Esophagus squamous epithelium (tissue), 5 donors: Measurements from ENCODE around the gene CELSR1. TPM values are rescaled to one million over a fixed set of nuclear protein-coding genes. Genes with fewer than 3 reads are reported as not detected.
A peak's percentile ranks its signal among the peaks of the same experiment; 100 is the strongest.

Experiments used
- DNase-seq: peaks from one replicate; lab custom pipeline; 2025; lab: John Stamatoyannopoulos, UW
- H3K27ac ChIP-seq, 4 donors: fragments of 200-600 bp; sonication (generic); one replicate each; pipeline ENCODE4 v1.5.1; 2016 to 2019; ENCODE audit warnings: mild to moderate bottlenecking in 1 of 4
- H3K27me3 ChIP-seq, 4 donors: fragments of 200-600 bp; sonication (generic); 1 replicate in 3 of 4; 2 replicates in 1 of 4; pipeline versions ENCODE4 v1.5.1 to v1.6.0; 2017 to 2021; ENCODE audit warnings: antibody characterized with exemption in 1 of 4
- H3K36me3 ChIP-seq, 3 donors: fragments of 200-600 bp; sonication (generic); one replicate each; pipeline ENCODE4 v1.5.1; 2016 to 2019
- H3K4me1 ChIP-seq, 3 donors: fragments of 200-600 bp; sonication (generic); one replicate each; pipeline ENCODE4 v1.5.1; 2017 to 2019
- H3K4me3 ChIP-seq, 4 donors: fragments of 200-600 bp; sonication (generic); 1 replicate in 3 of 4; 2 replicates in 1 of 4; pipeline ENCODE4 v1.5.1; 2016 to 2019; ENCODE audit warnings: mild to moderate bottlenecking in 2 of 4, moderate library complexity in 1 of 4
- H3K9me3 ChIP-seq, 3 donors: fragments of 200-600 bp; sonication (generic); one replicate each; pipeline ENCODE4 v1.5.1; 2016 to 2019
- POLR2A ChIP-seq, 4 donors: fragments of 450-650 bp; IDR thresholded peaks; one replicate each; pipeline ENCODE4 v1.6.1; 2017; ENCODE audit warnings: antibody characterized with exemption in 4 of 4, mild to moderate bottlenecking in 4 of 4, moderate library complexity in 3 of 4
- WGBS, 2 donors: methylation state at CpG; one replicate each; pipeline ENCODE4 v1.1.5; 2018; 5-methylcytosine and 5-hydroxymethylcytosine counted together
- intact Hi-C: fragments of 100-400 bp; cut with DNase I; formaldehyde crosslinking; loops from one replicate; pipeline ENCODE4 v1.15.0; 2022
- total RNA-seq, 4 donors: library from RNA; depleted of rRNA; stranded (reverse); fragments of >200 nt; gene quantifications; one replicate each; pipeline ENCODE4 v1.1.0, GENCODE V29; 2016
- TF ChIP-seq, protein P1 (sequence below), 6 experiments: fragments of 450-650 bp in 4 of 6; fragments of 200-600 bp in 2 of 6; sonication (generic) in 2 of 6; IDR thresholded peaks; one replicate each; pipeline ENCODE4 v1.5.1; 2016 to 2019; ENCODE audit warnings: antibody characterized with exemption in 6 of 6, mild to moderate bottlenecking in 4 of 6, moderate library complexity in 4 of 6
- donor health status: DM: yes; HTN: yes; CAD: no.

Gene CELSR1
- total RNA-seq, 4 donors from 2014 or later = 38.7 to 50.6 (median 43.7) TPM

DNA sequence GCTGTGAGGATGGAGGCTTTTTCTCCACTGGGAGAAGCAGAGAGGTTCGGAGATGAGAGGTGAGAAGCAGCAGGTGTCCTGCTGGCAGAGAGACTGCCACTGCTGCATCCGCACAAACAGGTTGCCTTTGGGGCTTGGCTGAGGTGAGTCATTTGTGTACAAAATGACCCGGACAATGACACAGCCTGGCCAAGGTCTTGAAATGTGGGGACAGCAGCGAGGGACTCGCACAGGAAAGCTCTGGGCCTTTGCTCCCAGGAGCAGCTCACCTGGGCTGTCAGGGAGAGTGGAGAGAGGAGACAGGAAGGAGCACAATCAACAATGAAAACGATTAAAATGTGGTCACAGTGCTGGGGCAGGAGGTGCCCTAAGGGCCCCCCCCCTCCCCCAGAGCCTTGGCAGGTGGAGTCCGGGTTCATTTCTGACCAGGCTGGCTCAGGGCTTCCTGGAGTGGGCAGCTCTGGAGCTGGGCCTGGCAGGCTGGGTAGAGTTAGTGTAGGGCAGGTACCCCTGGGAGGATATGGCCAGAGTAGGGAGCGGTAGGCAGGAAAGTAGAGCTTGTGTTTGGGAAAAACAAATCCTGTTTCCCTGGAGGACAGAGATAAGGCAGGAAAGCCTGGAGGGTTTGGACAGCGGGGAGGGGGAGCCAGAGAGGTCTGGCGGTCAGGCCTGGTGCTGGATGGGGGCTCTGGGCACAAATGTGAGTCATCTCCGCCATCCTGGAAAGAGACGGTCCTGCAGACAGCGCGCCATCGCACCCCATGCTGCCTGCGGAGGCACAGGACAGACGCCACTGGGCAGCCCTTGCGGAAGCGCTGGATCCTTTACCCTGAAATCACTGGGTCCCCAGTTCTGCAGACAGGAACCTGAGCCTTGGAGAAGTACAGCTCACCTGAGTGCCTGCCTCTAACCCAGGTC is 37.8 kb upstream of the CELSR1 start:
- Histone ChIP-seq H3K36me3 (no peaks in the 10 kb centered on the region), H3K27me3 (no peaks in the 10 kb centered on the region), H3K9me3 (peaks cover 0 to 16% (median 8%) of the 10 kb centered on the region in 3 donors), H3K27ac (peak overlapping the region; percentile 74 to 88 (median 83)), H3K4me3 (no peak overlapping the region), H3K4me1 (peaks cover 40 to 54% (median 41%) of the 10 kb centered on the region in 3 donors)
- WGBS, 2 donors = 59 to 67% methylated on average over 9 to 19 of the region's 19 CpGs
- intact Hi-C loops = no loop called here
- DNase-seq = no peak
- TF ChIP-seq, protein P1, sequence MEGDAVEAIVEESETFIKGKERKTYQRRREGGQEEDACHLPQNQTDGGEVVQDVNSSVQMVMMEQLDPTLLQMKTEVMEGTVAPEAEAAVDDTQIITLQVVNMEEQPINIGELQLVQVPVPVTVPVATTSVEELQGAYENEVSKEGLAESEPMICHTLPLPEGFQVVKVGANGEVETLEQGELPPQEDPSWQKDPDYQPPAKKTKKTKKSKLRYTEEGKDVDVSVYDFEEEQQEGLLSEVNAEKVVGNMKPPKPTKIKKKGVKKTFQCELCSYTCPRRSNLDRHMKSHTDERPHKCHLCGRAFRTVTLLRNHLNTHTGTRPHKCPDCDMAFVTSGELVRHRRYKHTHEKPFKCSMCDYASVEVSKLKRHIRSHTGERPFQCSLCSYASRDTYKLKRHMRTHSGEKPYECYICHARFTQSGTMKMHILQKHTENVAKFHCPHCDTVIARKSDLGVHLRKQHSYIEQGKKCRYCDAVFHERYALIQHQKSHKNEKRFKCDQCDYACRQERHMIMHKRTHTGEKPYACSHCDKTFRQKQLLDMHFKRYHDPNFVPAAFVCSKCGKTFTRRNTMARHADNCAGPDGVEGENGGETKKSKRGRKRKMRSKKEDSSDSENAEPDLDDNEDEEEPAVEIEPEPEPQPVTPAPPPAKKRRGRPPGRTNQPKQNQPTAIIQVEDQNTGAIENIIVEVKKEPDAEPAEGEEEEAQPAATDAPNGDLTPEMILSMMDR (IDR thresholded peaks at IDR 0.05) = peak in 1 of 6 experiments; percentile 6
- TF ChIP-seq POLR2A (IDR thresholded peaks at IDR 0.05) = no peak

DNA sequence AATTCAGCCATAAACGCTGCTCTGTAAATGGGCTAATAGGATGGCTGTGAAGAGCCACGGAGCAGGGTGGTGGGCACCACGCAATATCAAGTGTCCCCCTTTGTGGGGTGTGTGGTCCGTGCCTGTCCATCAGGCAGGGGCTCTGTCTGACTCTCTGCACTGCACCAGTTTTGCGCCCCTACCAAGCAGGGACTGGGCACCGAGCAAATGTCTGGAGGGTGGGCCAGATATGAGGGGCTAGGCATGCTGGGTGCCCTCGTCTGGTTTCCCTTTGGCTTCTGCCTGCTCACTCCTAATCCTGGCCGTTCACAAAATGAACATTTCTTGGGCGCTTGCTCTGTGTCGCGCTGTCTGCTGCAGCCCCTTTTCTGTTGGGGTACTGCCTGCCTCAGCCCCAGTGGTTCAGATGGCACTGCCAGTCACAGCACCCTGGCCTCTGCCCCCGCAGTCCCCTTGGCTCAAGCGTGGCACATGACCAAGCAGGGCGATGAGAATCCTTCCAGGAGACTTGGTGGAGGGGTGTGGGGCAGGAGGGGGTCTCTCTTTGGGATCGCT is 37.1 kb upstream of the CELSR1 start:
- H3K27ac ChIP-seq = peak overlapping the region; percentile 74 to 88 (median 83)
- peaks cover 32 to 46% (median 34%) of the 10 kb centered on the region in 3 donors for H3K4me1 ChIP-seq

DNA sequence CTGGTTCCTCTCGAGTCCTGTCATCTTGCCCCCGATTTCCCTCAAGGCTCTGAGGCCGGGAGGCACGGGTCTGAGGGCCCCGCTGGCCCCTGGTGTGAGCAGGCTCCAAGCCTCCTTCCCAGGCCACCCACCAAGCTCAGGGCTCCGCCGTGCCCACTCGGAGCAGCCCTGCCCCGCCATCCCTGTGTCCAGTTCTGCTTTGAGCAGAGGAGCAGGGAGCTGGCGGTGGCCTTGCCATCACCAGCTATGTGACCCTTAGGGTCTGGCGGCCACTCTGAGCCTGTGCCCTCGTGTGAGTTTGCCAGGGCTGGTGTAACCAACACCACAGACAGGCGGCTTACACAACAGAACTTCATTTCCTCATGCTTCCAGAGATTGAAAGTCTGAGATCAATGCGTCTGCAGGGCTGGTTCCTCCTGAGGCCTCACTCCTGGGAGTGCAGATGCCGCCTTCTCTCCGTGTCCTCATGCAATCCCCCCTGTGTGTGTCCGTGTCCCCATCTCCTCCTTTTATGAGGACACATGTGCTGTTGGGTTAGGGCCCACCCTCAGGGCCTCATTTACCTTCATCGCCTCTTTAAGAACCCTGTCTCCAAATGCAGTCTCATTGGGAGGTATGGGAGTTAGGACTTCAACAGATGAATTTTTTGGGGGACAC is 36.5 kb upstream of the CELSR1 start:
- Histone ChIP-seq H3K4me3 (no peak overlapping the region), H3K27ac (no peak overlapping the region), H3K36me3 (no peaks in the 10 kb centered on the region), H3K9me3 (peaks cover 0 to 16% (median 8%) of the 10 kb centered on the region in 3 donors), H3K4me1 (peaks cover 26 to 40% (median 28%) of the 10 kb centered on the region in 3 donors), H3K27me3 (no peaks in the 10 kb centered on the region)
- intact Hi-C loops = no loop called here
- WGBS, 2 donors = 79 to 97% methylated on average over 6 to 8 of the region's 18 CpGs
- no peak for DNase-seq
- no peak for TF ChIP-seq POLR2A (IDR thresholded peaks at IDR 0.05)
- TF ChIP-seq, protein P1 (IDR thresholded peaks at IDR 0.05) = no peak

More for the DNA sequence above, 37.1 kb upstream of the CELSR1 start:
- no peaks in the 10 kb centered on the region for H3K27me3 ChIP-seq
- H3K9me3 ChIP-seq = peaks cover 0 to 16% (median 8%) of the 10 kb centered on the region in 3 donors
- WGBS, 2 donors = 90 to 91% methylated on average over 9 to 10 of the region's 15 CpGs
- H3K4me3 ChIP-seq = no peak overlapping the region
- intact Hi-C loops = no loop called here
- DNase-seq = no peak
- no peaks in the 10 kb centered on the region for H3K36me3 ChIP-seq
- TF ChIP-seq, protein P1 (IDR thresholded peaks at IDR 0.05) = no peak
- no peak for TF ChIP-seq POLR2A (IDR thresholded peaks at IDR 0.05)

DNA sequence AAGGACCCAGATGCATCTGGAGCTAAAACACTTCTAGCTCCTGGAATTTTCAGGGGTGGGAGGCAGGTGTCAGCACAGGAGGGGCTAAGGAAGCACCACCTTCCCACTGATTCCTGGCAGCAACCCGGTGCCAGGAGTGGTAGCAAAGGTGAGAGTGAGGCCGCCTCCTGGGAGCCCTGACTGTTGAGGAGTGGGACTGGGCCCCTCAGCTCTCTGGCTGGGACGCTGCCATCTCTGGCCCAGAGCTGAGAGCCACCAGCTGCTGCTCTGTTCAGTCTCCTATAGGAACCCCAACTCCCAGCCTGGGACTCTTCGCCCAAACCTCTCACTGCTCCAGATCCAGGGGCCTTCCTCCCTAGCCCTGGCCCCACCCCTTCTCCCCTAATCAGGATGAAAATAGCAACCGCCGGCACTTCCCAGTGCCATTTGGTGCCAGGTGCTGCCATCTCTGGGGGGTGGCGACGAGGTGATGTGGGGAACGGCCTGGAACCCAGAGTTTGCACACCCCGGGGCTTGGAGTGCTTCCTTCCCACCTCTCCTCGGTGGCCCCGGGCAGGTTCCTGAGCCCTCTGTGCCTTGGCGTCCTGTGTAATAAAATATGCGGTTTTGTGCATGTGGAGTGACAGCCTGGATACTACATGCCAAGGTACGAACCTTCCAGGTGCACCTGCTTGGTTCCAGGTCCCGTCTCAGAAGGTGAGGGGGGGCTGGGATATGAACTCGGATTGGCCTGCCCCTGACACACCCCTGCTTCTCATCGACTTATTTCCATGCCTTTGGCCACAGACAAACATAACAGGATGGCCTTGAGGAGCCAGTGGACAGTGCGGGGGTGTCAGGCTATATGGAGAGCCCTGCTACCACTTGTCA is 35.7 kb upstream of the CELSR1 start:
- Histone ChIP-seq H3K9me3 (peaks cover 0 to 16% (median 8%) of the 10 kb centered on the region in 3 donors), H3K4me3 (no peak overlapping the region), H3K27ac (no peak overlapping the region), H3K4me1 (peaks cover 19 to 33% (median 21%) of the 10 kb centered on the region in 3 donors), H3K27me3 (no peaks in the 10 kb centered on the region), H3K36me3 (no peaks in the 10 kb centered on the region)
- intact Hi-C loops = no loop called here
- 84 to 86% methylated on average over 6 to 11 of the region's 19 CpGs for WGBS, 2 donors
- TF ChIP-seq, protein P1 (IDR thresholded peaks at IDR 0.05) = no peak
- DNase-seq = no peak
